Stomach (tissue), 9 donors: ENCODE measurements around the gene PPP1R9B. TPM values are rescaled to one million over a fixed set of nuclear protein-coding genes. Genes with fewer than 3 reads are reported as not detected.

ENCODE experiments used
- DNase-seq, 2 donors: peaks; one replicate each; pipeline versions ENCODE4 v3.0.0 to v3.0.0-alpha.2; 2013 to 2019
- H3K27ac ChIP-seq, 5 donors: fragments of 200-600 bp in 4 of 5; sonication (generic) in 4 of 5; one replicate each; pipeline ENCODE4 v1.5.1; 2013 to 2019; ENCODE audit warnings: mild to moderate bottlenecking in 1 of 5, moderate library complexity in 1 of 5
- H3K27me3 ChIP-seq, 3 donors: fragments of 200-600 bp; sonication (generic); one replicate each; pipeline ENCODE4 v1.5.1; 2017 to 2019; ENCODE audit warnings: mixed run types in 1 of 3
- H3K36me3 ChIP-seq, 4 donors: fragments of 200-600 bp; sonication (generic); 1 replicate in 3 of 4; 2 replicates in 1 of 4; pipeline ENCODE4 v1.5.1; 2016 to 2019
- H3K4me1 ChIP-seq, 4 donors: fragments of 200-600 bp; sonication (generic); one replicate each; pipeline ENCODE4 v1.5.1; 2016 to 2019
- H3K4me3 ChIP-seq, 4 donors: fragments of 200-600 bp; sonication (generic) in 3 of 4; one replicate each; pipeline ENCODE4 v1.5.1; 2016 to 2019; ENCODE audit warnings: mild to moderate bottlenecking in 1 of 4
- H3K9me3 ChIP-seq, 4 donors: fragments of 200-600 bp; sonication (generic); one replicate each; pipeline ENCODE4 v1.5.1; 2016 to 2019
- CTCF ChIP-seq, 7 experiments: fragments of 450-650 bp in 4 of 7; fragments of 200-600 bp in 3 of 7; sonication (generic) in 3 of 7; IDR thresholded peaks; one replicate each; pipeline ENCODE4 v1.5.1; 2016 to 2019; ENCODE audit warnings: antibody characterized with exemption in 7 of 7, control low read depth in 2 of 7, mild to moderate bottlenecking in 1 of 7
- EP300 ChIP-seq: sonication (generic); formaldehyde crosslinking; IDR thresholded peaks from one replicate; pipeline ENCODE4 v1.6.1; 2017; ENCODE audit warnings: antibody characterized with exemption
- POLR2A ChIP-seq, 4 donors: fragments of 450-650 bp; IDR thresholded peaks; one replicate each; pipeline ENCODE4 v1.6.1; 2016; ENCODE audit warnings: antibody characterized with exemption in 4 of 4, control low read depth in 2 of 4, mild to moderate bottlenecking in 1 of 4, moderate library complexity in 1 of 4
- POLR2AphosphoS5 ChIP-seq, 3 donors: sonication (generic); formaldehyde crosslinking; IDR thresholded peaks; one replicate each; pipeline ENCODE4 v1.6.1; 2016; ENCODE audit warnings: antibody characterized with exemption in 3 of 3
- WGBS, 5 donors: extraction: QIAGEN DNeasy Blood & Tissue Kit in 3 of 5; methylation state at CpG; one replicate each; pipeline versions ENCODE4 v1.1.5 to v1.1.7; 2013 to 2018; 5-methylcytosine and 5-hydroxymethylcytosine counted together
- intact Hi-C: fragments of 100-400 bp; cut with DNase I; formaldehyde crosslinking; loops from one replicate; pipeline ENCODE4 v1.15.1; 2023; ENCODE audit warnings: low total_unique reads
- polyA plus RNA-seq, 3 donors: library from polyadenylated mRNA; stranded (reverse); fragments of 200-250 nt; gene quantifications; one replicate each; pipeline ENCODE4 v1.2.3, GENCODE V29; 2013
- total RNA-seq, 5 donors: library from RNA; depleted of rRNA; stranded (reverse); fragments of >200 nt; gene quantifications; one replicate each; pipeline versions ENCODE4 v1.1.0 to v1.2.3, GENCODE V29; 2014 to 2016
- donor health status: healthy with polysubstance abuse.
- donor health status: Bipolar disorder and iron deficiency.
- donor health status: healthy.

PPP1R9B gene
- total and polyA plus RNA-seq, 8 donors = 11.6 to 64.2 (median 18.9) TPM

DNA sequence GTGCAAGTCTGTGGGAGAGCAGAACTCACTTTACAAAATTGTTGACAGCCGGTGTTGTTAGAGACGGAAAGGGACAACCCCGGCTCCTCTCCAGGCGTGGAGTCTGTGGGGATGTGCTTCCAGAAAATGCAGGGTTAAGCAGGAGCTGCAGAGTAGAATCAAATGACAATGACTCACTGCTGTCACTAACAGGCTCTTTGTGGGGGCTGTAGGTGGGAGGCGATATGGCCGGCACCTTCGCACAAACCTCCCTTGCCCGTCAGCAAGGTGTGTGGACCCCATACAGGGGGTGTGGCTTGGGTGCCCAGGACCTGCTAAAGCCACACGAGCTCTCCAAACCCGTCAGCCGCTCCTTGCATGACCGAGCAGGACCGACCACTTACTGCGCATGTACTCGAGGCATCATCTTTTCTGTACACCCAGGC lies 49.5 kb downstream of the PPP1R9B start:
- TF ChIP-seq POLR2A (IDR thresholded peaks at IDR 0.05) (no peak), CTCF (IDR thresholded peaks at IDR 0.05) (no peak), POLR2AphosphoS5 (IDR thresholded peaks at IDR 0.05) (no peak), EP300 (no peak)
- no peaks in the 10 kb centered on the region for H3K9me3 ChIP-seq
- WGBS, 5 donors = 36 to 59% (median 41%) methylated on average over 15 of the region's 15 CpGs
- no peaks in the 10 kb centered on the region for H3K27me3 ChIP-seq
- H3K4me1 ChIP-seq = peaks cover 42 to 85% (median 62%) of the 10 kb centered on the region in 4 donors
- intact Hi-C loops = no loop called here
- peak overlapping the region; percentile 71 to 85 (median 80) for H3K27ac ChIP-seq
- peak overlapping the region in 3 of 4 donors; percentile 2 to 20 (median 14) for H3K4me3 ChIP-seq
- DNase-seq = peak in 1 of 2 donors; percentile 84
- H3K36me3 ChIP-seq = peaks cover 17 to 76% (median 58%) of the 10 kb centered on the region in 4 donors

GRCh38 chr17:50100480-50100883 lies 50.0 kb downstream of the PPP1R9B start:
- peak overlapping the region; percentile 71 to 85 (median 80) for H3K27ac ChIP-seq
- DNase-seq = no peak
- intact Hi-C loops = no loop called here
- TF ChIP-seq EP300 (no peak), POLR2A (IDR thresholded peaks at IDR 0.05) (no peak), POLR2AphosphoS5 (IDR thresholded peaks at IDR 0.05) (no peak), CTCF (IDR thresholded peaks at IDR 0.05) (no peak)
- 55 to 63% (median 57%) methylated on average over 5 of the region's 5 CpGs for WGBS, 5 donors
- peaks cover 13 to 72% (median 53%) of the 10 kb centered on the region in 4 donors for H3K36me3 ChIP-seq
- no peaks in the 10 kb centered on the region for H3K9me3 ChIP-seq
- peak overlapping the region in 1 of 4 donors; percentile 20 for H3K4me3 ChIP-seq
- peaks cover 44 to 87% (median 66%) of the 10 kb centered on the region in 4 donors for H3K4me1 ChIP-seq
- no peaks in the 10 kb centered on the region for H3K27me3 ChIP-seq

GRCh38 chr17:50099003-50099402 lies 51.5 kb downstream of the PPP1R9B start:
- Histone ChIP-seq H3K27me3 (no peaks in the 10 kb centered on the region), H3K27ac (peak overlapping the region in 2 of 5 donors; percentile 17 to 79), H3K36me3 (peaks cover 13 to 57% (median 40%) of the 10 kb centered on the region in 4 donors), H3K9me3 (no peaks in the 10 kb centered on the region), H3K4me1 (peaks cover 44 to 92% (median 69%) of the 10 kb centered on the region in 4 donors), H3K4me3 (no peak overlapping the region)
- TF ChIP-seq POLR2AphosphoS5 (IDR thresholded peaks at IDR 0.05) (no peak), POLR2A (IDR thresholded peaks at IDR 0.05) (no peak), CTCF (IDR thresholded peaks at IDR 0.05) (no peak), EP300 (no peak)
- 66 to 86% (median 77%) methylated on average over 5 of the region's 5 CpGs for WGBS, 5 donors
- DNase-seq = no peak
- intact Hi-C loops = no loop called here

GRCh38 chr17:50098583-50098982 lies 51.9 kb downstream of the PPP1R9B start:
- no peak for DNase-seq
- Histone ChIP-seq H3K9me3 (no peaks in the 10 kb centered on the region), H3K4me3 (no peak overlapping the region), H3K27ac (peak overlapping the region in 2 of 5 donors; percentile 17 to 79), H3K36me3 (peaks cover 13 to 53% (median 35%) of the 10 kb centered on the region in 4 donors), H3K4me1 (peaks cover 44 to 90% (median 68%) of the 10 kb centered on the region in 4 donors), H3K27me3 (no peaks in the 10 kb centered on the region)
- TF ChIP-seq POLR2A (IDR thresholded peaks at IDR 0.05) (no peak), POLR2AphosphoS5 (IDR thresholded peaks at IDR 0.05) (no peak), CTCF (IDR thresholded peaks at IDR 0.05) (no peak)
- intact Hi-C loops = no loop called here
- WGBS, 5 donors = 77 to 85% (median 79%) methylated on average over 4 of the region's 4 CpGs
